ENCODE data around the gene GPR158.

Gene GPR158

GRCh38 chr10:25506821-25507335 is 332.1 kb downstream of the GPR158 start:
- H3K4ac ChIP-seq (ENCODE audit: low read depth, low read length) = no peak overlapping the region
- H2BK12ac ChIP-seq (ENCODE audit: low read length) = peak overlapping the region; percentile 8
- peak; percentile 48 to 65 for DNase-seq
- H2BK120ac ChIP-seq (ENCODE audit: insufficient read depth, low read length, poor library complexity) = no peak overlapping the region
- no peak overlapping the region for H4K8ac ChIP-seq (ENCODE audit: low read depth, low read length)
- no peak overlapping the region for H3K23ac ChIP-seq (ENCODE audit: low read length)
- H3K18ac ChIP-seq (ENCODE audit: low read length) = no peak overlapping the region
- H4K12ac ChIP-seq (ENCODE audit: low read depth, low read length) = no peak overlapping the region
- no peak overlapping the region for H3K14ac ChIP-seq (ENCODE audit: low read length)
- no peak overlapping the region for H2AK5ac ChIP-seq (ENCODE audit: low read length)
- peaks cover 11% of the 10 kb centered on the region for H3K79me1 ChIP-seq (ENCODE audit: low read length)
- H4K91ac ChIP-seq (ENCODE audit: low read depth, low read length) = no peak overlapping the region
- no peak overlapping the region for H3K4me3 ChIP-seq (ENCODE audit: low read depth, low read length)
- H3K36me3 ChIP-seq (ENCODE audit: control insufficient read depth in 1 of 2, insufficient read depth in 2 of 2, low read length in 2 of 2) = no peaks in the 10 kb centered on the region
- no peaks in the 10 kb centered on the region for H3K9me3 ChIP-seq (ENCODE audit: insufficient read depth, low read depth, low read length)
- H3K79me2 ChIP-seq (ENCODE audit: control insufficient read depth, insufficient read depth, low read length, poor library complexity) = no peaks in the 10 kb centered on the region
- no peak overlapping the region for H3K9ac ChIP-seq (ENCODE audit: low read length)
- no CpG with 5 or more reads among the region's 2 CpGs for WGBS (ENCODE audit: extremely low coverage, insufficient coverage, insufficient read length)
- H2AFZ ChIP-seq (ENCODE audit: insufficient read depth, low read length, poor library complexity) = no peak overlapping the region
- H3K4me1 ChIP-seq (ENCODE audit: control insufficient read depth in 1 of 2, insufficient read depth in 2 of 2, low read length in 2 of 2) = peaks cover 14 to 18% of the 10 kb centered on the region in 2 experiments
- H3K27ac ChIP-seq (ENCODE audit: low read depth, low read length) = no peak overlapping the region
- H3K4me2 ChIP-seq (ENCODE audit: low read length) = no peak overlapping the region
- no peaks in the 10 kb centered on the region for H3K27me3 ChIP-seq (ENCODE audit: insufficient read depth, low read length)
- H2BK5ac ChIP-seq (ENCODE audit: low read depth, low read length, poor library complexity) = no peak overlapping the region

- no peak overlapping the region for H2BK5ac ChIP-seq (ENCODE audit: low read depth, low read length, poor library complexity)
- H3K4me3 ChIP-seq (ENCODE audit: low read depth, low read length) = no peak overlapping the region
- no peak overlapping the region for H3K4ac ChIP-seq (ENCODE audit: low read depth, low read length)
- H3K18ac ChIP-seq (ENCODE audit: low read length) = no peak overlapping the region
- peak overlapping the region; percentile 69 for H2BK120ac ChIP-seq (ENCODE audit: insufficient read depth, low read length, poor library complexity)
- H3K4me2 ChIP-seq (ENCODE audit: low read length) = peak overlapping the region; percentile 45
- H3K36me3 ChIP-seq (ENCODE audit: control insufficient read depth in 1 of 2, insufficient read depth in 2 of 2, low read length in 2 of 2) = no peaks in the 10 kb centered on the region
- no peak overlapping the region for H2AK5ac ChIP-seq (ENCODE audit: low read length)
- H3K27ac ChIP-seq (ENCODE audit: low read depth, low read length) = peak overlapping the region; percentile 73
- peak; percentile 63 to 79 for DNase-seq
- H3K4me1 ChIP-seq (ENCODE audit: control insufficient read depth in 1 of 2, insufficient read depth in 2 of 2, low read length in 2 of 2) = peaks cover 7 to 9% of the 10 kb centered on the region in 2 experiments
- no peaks in the 10 kb centered on the region for H3K9me3 ChIP-seq (ENCODE audit: insufficient read depth, low read depth, low read length)
- H3K14ac ChIP-seq (ENCODE audit: low read length) = peak overlapping the region; percentile 70
- H4K12ac ChIP-seq (ENCODE audit: low read depth, low read length) = no peak overlapping the region
- no peaks in the 10 kb centered on the region for H3K79me2 ChIP-seq (ENCODE audit: control insufficient read depth, insufficient read depth, low read length, poor library complexity)
- WGBS (ENCODE audit: extremely low coverage, insufficient coverage, insufficient read length) = no CpG with 5 or more reads among the region's 5 CpGs
- peak overlapping the region; percentile 73 for H4K91ac ChIP-seq (ENCODE audit: low read depth, low read length)
- H2BK12ac ChIP-seq (ENCODE audit: low read length) = no peak overlapping the region
- no peak overlapping the region for H3K23ac ChIP-seq (ENCODE audit: low read length)
- H3K79me1 ChIP-seq (ENCODE audit: low read length) = peaks cover 9% of the 10 kb centered on the region
- no peaks in the 10 kb centered on the region for H3K27me3 ChIP-seq (ENCODE audit: insufficient read depth, low read length)
- H2AFZ ChIP-seq (ENCODE audit: insufficient read depth, low read length, poor library complexity) = peak overlapping the region; percentile 54
- no peak overlapping the region for H4K8ac ChIP-seq (ENCODE audit: low read depth, low read length)
- H3K9ac ChIP-seq (ENCODE audit: low read length) = no peak overlapping the region
These were observed 333.5 kb downstream of the GPR158 start for GRCh38 chr10:25508112-25508815.

GRCh38 chr10:25509151-25509550 is 334.4 kb downstream of the GPR158 start:
- H3K4ac ChIP-seq (ENCODE audit: low read depth, low read length) = no peak overlapping the region
- H3K14ac ChIP-seq (ENCODE audit: low read length) = no peak overlapping the region
- peak overlapping the region; percentile 19 for H3K9ac ChIP-seq (ENCODE audit: low read length)
- H2BK12ac ChIP-seq (ENCODE audit: low read length) = no peak overlapping the region
- peaks cover 7 to 9% of the 10 kb centered on the region in 2 experiments for H3K4me1 ChIP-seq (ENCODE audit: control insufficient read depth in 1 of 2, insufficient read depth in 2 of 2, low read length in 2 of 2)
- peaks cover 9% of the 10 kb centered on the region for H3K79me1 ChIP-seq (ENCODE audit: low read length)
- peak overlapping the region; percentile 17 for H2BK120ac ChIP-seq (ENCODE audit: insufficient read depth, low read length, poor library complexity)
- no peak overlapping the region for H4K12ac ChIP-seq (ENCODE audit: low read depth, low read length)
- H3K9me3 ChIP-seq (ENCODE audit: insufficient read depth, low read depth, low read length) = no peaks in the 10 kb centered on the region
- no peak overlapping the region for H3K18ac ChIP-seq (ENCODE audit: low read length)
- H4K91ac ChIP-seq (ENCODE audit: low read depth, low read length) = no peak overlapping the region
- H3K27ac ChIP-seq (ENCODE audit: low read depth, low read length) = peak overlapping the region; percentile 73
- no peaks in the 10 kb centered on the region for H3K27me3 ChIP-seq (ENCODE audit: insufficient read depth, low read length)
- H2AFZ ChIP-seq (ENCODE audit: insufficient read depth, low read length, poor library complexity) = no peak overlapping the region
- peak overlapping the region; percentile 9 for H3K4me2 ChIP-seq (ENCODE audit: low read length)
- no peak overlapping the region for H2BK5ac ChIP-seq (ENCODE audit: low read depth, low read length, poor library complexity)
- H3K79me2 ChIP-seq (ENCODE audit: control insufficient read depth, insufficient read depth, low read length, poor library complexity) = no peaks in the 10 kb centered on the region
- no peak overlapping the region for H3K23ac ChIP-seq (ENCODE audit: low read length)
- no CpG with 5 or more reads among the region's 6 CpGs for WGBS (ENCODE audit: extremely low coverage, insufficient coverage, insufficient read length)
- H2AK5ac ChIP-seq (ENCODE audit: low read length) = no peak overlapping the region
- H4K8ac ChIP-seq (ENCODE audit: low read depth, low read length) = no peak overlapping the region
- no peak overlapping the region for H3K4me3 ChIP-seq (ENCODE audit: low read depth, low read length)
- H3K36me3 ChIP-seq (ENCODE audit: control insufficient read depth in 1 of 2, insufficient read depth in 2 of 2, low read length in 2 of 2) = no peaks in the 10 kb centered on the region
- DNase-seq = no peak

GRCh38 chr10:25522294-25522693 is 347.5 kb downstream of the GPR158 start:
- Histone ChIP-seq H3K27me3 (ENCODE audit: insufficient read depth, low read length) (no peaks in the 10 kb centered on the region), H3K79me1 (ENCODE audit: low read length) (no peaks in the 10 kb centered on the region), H3K14ac (ENCODE audit: low read length) (no peak overlapping the region), H2AFZ (ENCODE audit: insufficient read depth, low read length, poor library complexity) (no peak overlapping the region), H3K23ac (ENCODE audit: low read length) (no peak overlapping the region), H3K4ac (ENCODE audit: low read depth, low read length) (no peak overlapping the region), H3K9me3 (ENCODE audit: insufficient read depth, low read depth, low read length) (no peaks in the 10 kb centered on the region), H3K36me3 (ENCODE audit: control insufficient read depth in 1 of 2, insufficient read depth in 2 of 2, low read length in 2 of 2) (no peaks in the 10 kb centered on the region), H3K4me3 (ENCODE audit: low read depth, low read length) (no peak overlapping the region), H3K9ac (ENCODE audit: low read length) (no peak overlapping the region), H3K4me2 (ENCODE audit: low read length) (no peak overlapping the region), H4K8ac (ENCODE audit: low read depth, low read length) (no peak overlapping the region), H3K79me2 (ENCODE audit: control insufficient read depth, insufficient read depth, low read length, poor library complexity) (no peaks in the 10 kb centered on the region), H4K12ac (ENCODE audit: low read depth, low read length) (no peak overlapping the region), H2BK12ac (ENCODE audit: low read length) (no peak overlapping the region), H2BK5ac (ENCODE audit: low read depth, low read length, poor library complexity) (no peak overlapping the region), H2AK5ac (ENCODE audit: low read length) (no peak overlapping the region), H2BK120ac (ENCODE audit: insufficient read depth, low read length, poor library complexity) (no peak overlapping the region), H3K27ac (ENCODE audit: low read depth, low read length) (no peak overlapping the region), H3K18ac (ENCODE audit: low read length) (no peak overlapping the region), H4K91ac (ENCODE audit: low read depth, low read length) (no peak overlapping the region), H3K4me1 (ENCODE audit: control insufficient read depth in 1 of 2, insufficient read depth in 2 of 2, low read length in 2 of 2) (peaks cover 0 to 3% of the 10 kb centered on the region in 2 experiments)
- no CpG with 5 or more reads among the region's 2 CpGs for WGBS (ENCODE audit: extremely low coverage, insufficient coverage, insufficient read length)
- no peak for DNase-seq

Data from trophoblast cell (in vitro differentiated cells and primary cell).